Right forelimb (tissue), 1 donor: ENCODE results near the gene HRCT1.
"Not testable (repeated sequence)": the region's sequence is repeated elsewhere in the genome, so short reads cannot be mapped to it uniquely, and the experiment has no call there.

Experiments
- DNase-seq: peaks from one replicate; pipeline ENCODE4 v3.0.0-alpha.2; 2018

HRCT1 gene

DNA sequence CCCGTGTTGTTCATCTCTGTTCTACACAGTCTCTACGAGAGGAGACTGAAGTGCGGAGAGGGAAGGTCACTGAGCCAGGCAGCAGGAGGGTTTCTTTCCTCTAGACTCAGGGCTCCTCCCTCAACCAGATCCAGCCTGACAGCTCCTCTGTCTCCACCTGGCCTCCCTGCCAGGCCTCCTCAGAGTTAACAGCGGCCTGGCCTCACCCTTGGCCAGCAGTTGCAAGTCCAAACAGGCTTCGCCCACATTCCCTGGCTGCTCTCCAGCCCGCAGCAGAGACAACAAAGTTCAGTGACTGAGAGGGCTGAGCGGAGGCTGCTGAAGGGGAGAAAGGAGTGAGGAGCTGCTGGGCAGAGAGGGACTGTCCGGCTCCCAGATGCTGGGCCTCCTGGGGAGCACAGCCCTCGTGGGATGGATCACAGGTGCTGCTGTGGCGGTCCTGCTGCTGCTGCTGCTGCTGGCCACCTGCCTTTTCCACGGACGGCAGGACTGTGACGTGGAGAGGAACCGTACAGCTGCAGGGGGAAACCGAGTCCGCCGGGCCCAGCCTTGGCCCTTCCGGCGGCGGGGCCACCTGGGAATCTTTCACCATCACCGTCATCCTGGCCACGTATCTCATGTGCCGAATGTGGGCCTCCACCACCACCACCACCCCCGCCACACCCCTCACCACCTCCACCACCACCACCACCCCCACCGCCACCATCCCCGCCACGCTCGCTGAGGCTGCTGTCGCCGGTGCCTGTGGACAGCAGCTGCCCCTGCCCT lies at the start of gene HRCT1:
TSS of gene HRCT1 (plus strand) at position 291 of the 768 bp plus-strand sequence. CDS start at position 377, 86 bp downstream.
- peak; percentile 91 for DNase-seq

- peak; percentile 15 for DNase-seq
Observed at GRCh38 chr9:35856206-35856605, 49.8 kb upstream of the HRCT1 start.

GRCh38 chr9:35856882-35857281 lies 49.1 kb upstream of the HRCT1 start:
- DNase-seq = peak; percentile 11

DNA sequence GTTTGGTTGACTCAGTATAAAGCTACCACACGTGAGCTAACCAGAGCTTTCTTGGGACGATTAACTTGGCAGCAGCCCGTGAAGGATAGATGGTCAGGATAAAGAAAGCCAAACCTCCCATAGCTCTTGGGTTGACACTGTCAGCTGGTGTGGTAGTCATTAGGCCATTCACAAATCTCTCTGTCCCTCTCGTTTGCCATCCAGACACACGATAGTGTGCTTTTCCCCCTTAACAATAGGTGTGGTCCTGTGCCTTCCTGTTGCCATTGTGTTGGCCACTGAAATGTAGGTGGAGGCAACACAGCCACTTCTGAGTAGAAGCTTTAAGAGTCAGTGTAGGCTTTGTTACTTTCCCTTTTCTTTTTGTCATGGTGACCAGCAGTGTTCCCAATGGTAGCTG lies 47.5 kb upstream of the HRCT1 start:
- DNase-seq = no peak

GRCh38 chr9:35859310-35859989 lies 46.6 kb upstream of the HRCT1 start:
- DNase-seq = peak; percentile 39

- DNase-seq = no peak
Observed at GRCh38 chr9:35859990-35860339, 46.0 kb upstream of the HRCT1 start.

DNA sequence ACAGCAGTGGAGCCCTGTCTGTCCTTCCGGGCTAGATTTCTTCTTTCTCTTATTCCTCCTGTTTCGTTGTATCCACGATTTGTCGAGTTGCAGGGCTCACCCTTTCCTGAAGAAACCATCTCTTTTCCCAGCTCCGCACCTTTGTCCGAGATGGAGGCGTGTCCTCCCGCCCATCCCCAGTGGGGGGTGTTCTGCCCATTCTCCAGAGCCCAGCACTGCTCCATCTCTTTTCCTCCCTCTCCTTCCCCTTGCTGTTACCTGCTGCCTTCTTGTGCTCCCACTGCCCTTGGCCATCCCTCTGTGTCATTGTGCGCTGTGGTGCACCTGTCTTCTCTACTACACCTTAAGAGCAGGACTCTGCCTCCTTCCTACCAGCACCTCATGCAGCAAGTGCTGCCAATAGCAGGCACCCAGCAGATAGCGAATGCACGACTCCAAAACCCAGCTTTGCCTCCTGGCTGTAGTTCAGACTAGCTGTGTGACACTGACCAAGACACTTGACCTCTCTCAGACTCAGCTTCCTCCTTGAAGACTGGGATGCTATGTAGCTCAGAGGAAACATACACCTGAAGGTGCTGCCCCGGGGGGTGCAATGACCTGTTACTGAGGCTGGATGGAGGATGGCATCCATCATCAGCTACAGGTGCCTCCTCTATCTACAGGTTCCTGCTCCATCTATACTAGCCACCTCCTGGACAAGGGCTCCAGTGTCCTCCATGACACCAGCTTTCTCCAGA lies 44.7 kb upstream of the HRCT1 start:
- DNase-seq = peak; percentile 11

DNA sequence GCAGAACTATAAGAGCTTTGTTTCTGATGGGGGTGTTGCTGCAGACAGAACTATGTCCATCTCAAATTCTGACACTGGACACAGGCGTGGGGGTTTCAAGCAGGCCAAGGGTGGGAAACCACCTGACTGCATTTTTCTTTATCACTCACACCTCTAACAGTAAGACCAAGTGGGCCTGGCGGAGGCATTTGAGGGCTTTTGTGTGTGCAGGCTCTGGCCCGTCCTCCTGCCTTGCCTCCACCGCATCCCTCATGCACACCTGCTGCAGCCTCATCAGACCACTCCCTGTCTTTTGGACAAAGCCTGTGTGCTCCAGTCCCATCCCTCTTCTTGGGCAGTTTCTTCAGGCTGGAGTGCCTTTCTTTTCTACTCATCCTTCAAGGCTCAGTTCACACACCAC lies 43.7 kb upstream of the HRCT1 start:
- peak; percentile 30 for DNase-seq

GRCh38 chr9:35863583-35863982 lies 42.4 kb upstream of the HRCT1 start:
- peak; percentile 24 for DNase-seq

- peak; percentile 15 for DNase-seq
Observed at GRCh38 chr9:35864695-35865255, 41.2 kb upstream of the HRCT1 start.

- DNase-seq = no peak
Observed at GRCh38 chr9:35867538-35867937, 38.5 kb upstream of the HRCT1 start.

DNA sequence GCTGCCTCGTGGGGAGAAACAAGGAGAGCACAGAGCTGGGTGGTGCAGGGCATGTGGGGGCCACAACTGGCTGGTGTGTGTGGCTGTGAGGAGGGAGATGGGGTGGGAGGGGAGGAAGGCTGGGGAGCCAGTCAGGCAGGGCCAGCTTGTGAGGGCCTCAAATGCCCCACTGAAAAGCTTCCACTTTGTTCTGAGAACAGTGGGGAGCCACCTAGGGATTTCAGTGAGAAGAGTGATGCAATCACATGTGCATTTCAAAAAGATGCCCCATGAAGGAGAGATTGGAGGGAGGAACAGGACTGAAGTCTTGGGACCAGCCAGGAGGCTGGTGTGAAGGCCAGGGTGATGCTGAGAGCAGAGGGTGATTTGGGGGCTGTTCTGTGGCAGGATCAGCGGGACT lies 37.1 kb upstream of the HRCT1 start:
- no peak for DNase-seq

DNA sequence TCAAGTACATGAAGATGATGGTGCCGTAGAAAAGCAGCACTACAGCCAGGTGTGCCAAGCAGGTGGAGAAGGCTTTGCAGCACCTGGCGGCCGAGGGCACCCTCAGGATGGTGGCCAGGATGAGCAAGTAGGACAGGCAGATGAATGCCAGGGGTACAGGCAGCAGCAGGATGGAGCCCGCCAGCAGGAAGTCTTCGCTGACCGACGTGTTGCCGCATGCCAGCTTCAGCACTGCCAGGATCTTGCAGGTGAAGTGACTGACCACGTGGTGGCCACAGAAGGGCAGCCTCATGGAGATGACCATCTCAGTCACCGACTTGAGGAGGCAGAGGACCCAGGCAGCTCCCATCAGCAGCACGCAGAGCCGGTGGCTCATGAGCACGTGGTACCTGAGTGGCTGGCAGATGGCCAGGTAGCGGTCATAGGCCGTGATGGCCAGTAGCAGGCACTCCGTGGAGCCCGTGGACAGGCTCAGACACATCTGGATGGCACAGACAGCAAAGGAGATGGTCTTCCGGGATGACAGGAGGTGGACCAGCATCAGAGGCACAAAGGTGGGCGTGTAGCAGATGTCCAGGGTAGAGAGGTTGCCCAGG lies 36.3 kb upstream of the HRCT1 start:
- no peak for DNase-seq

DNA sequence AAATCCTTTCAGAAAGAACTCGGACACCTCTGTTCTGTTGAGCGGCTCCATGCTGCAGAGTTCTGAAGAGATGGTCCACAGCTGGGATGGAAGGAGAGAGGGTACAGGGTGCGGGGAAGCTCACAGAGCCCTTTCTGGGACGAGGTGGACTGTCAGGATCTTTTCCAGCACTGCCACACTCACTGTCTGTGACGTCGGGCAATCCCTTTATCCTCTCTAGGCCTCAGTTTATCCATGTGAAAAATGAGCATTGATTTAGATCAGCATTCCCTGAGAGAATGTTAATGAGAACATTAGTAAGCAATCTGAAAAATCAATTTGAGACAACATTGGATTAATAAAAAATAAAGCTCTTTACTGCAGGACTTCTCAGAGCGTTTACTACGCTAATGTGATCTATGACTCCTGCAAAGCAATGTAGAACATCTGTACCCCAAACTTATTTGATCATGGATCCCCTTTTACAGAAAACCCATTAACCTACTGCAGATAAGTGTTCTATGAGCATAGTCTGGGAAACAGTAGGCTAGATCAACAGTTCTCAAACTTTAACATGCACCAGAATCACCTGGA lies 35.6 kb upstream of the HRCT1 start, which contains the start of gene OR13J1:
TSS of gene OR13J1 (minus strand) at position 51 of the 573 bp plus-strand sequence. CDS start at position 51, 0 bp downstream.
- DNase-seq = no peak

DNA sequence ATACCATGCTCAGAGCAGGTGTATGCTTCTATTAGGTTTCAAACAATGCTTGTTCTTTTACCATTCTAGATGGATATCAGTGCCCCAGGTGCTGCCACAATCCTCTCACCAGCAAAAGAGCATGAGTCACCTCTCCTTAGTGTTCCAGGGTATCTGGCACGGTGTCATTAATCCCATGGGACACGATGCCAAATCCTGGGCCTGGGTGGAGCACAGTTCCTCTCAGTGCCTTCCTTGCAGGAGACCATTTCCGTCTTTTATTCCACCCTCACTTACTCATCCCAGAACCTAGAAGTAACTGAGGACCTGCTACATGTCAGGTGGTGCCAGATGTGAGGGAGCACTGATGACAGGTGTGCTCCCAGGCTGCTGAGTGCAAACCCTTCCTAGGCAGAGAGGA lies 34.5 kb upstream of the HRCT1 start:
- no peak for DNase-seq

DNA sequence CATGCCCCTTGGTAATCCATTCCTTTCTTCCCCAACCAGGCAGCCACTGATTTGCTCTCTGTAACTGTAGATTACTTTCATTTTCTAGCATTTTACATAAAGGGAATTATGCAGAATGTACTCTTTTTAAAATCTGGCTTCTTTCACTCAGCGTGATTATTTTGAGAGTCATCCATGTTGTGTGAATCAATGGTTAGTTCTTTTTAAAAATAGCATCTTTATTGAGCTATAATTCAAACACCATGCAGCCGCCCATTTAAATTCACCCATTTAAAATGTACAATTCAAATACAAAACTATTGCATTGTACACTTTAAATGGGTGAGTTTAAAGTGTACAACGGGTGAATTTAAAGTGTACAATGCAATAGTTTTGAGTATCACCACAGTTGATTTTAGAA lies 33.5 kb upstream of the HRCT1 start:
- no peak for DNase-seq

- DNase-seq = peak; percentile 90
Observed at GRCh38 chr9:35882263-35882848, 23.6 kb upstream of the HRCT1 start.

- no peak for DNase-seq
Observed at GRCh38 chr9:35882996-35883395, 23.0 kb upstream of the HRCT1 start.

DNA sequence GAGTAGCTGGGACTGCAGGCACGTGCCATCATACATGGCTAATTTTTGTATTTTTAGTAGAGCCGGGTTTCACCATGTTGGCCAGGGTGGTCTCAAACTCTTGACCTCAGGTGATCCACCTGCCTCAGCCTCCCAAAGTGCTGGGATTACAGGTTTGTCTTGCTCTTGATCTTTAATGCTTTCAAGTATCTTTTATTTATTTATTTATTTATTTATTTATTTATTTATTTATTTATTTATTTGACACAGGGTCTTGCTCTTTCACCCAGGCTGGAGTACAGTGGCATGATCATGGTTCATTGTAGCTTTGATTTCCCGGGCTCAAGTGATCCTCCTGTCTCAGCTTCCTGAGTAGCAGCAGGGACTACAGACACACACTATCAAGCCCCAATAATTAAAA lies 21.1 kb upstream of the HRCT1 start:
- DNase-seq = not testable (repeated sequence)

DNA sequence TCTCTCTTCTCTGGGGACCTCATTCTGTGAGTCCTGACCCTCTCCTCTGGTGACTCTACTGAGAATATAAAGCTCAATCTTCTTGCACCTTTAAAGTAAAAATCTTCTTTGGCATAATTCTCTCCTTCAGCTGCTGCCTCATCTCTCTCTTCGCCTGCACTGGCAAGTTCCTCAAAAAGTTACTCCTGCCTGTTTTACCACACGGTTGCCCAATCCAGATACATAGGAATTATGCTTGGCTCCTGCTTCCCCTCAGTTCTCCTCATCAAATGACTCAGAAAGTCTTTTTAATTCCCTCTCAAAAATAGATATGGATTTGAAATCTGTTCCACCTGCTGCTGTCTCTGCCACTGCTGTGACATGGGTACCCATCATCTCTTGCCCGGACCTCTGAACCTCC lies 14.4 kb upstream of the HRCT1 start:
- no peak for DNase-seq

GRCh38 chr9:35892051-35892450 lies 14.0 kb upstream of the HRCT1 start:
- no peak for DNase-seq

DNA sequence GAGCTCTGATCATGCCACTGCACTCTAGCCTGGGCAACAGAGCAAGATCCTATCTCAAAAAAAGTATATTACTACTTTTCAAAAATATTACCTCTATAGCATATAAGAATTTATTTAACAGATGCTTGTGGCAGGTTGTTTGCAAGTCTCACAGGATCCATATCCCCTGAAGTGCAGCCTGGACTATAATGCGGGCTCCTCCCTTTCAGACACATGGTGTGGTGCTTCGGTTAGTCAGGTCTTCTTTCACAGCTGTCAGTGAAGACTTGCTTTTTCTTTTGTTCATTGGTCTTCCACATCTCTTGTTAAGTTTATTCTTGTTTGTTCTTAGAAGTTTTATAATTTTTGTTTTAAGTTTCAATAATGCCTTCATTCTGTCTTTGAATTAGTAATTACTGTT lies 9.4 kb upstream of the HRCT1 start:
- DNase-seq = no peak
